GM21786 (cell line): ENCODE results near the gene NAP1L5.

Experiments used
- ATAC-seq: cut with Tn5 transposase; IDR thresholded peaks from one replicate; pipeline ENCODE4 v1.9.1; 2021; ENCODE audit not compliant: unreplicated experiment

NAP1L5 gene

DNA sequence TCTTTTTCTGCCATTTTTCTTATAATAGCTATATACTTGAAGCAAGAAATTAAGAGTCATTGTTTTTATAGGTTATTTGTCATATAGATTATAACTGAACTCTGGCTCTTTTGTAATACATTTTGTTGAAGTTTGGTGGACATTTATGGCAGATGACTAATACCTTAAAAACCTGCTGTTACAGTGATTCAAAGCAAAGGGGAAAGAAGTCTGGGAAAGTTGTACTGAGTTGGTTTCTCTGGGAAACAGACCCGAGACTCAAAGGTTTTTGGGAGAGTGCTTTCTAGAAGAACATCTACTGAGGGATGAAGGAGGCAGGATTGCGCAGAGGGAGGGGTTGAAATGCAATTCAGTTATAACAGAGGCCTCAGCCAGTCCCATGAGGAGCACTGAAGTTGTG, 35.9 kb downstream of the NAP1L5 start:
- no peak for ATAC-seq

DNA sequence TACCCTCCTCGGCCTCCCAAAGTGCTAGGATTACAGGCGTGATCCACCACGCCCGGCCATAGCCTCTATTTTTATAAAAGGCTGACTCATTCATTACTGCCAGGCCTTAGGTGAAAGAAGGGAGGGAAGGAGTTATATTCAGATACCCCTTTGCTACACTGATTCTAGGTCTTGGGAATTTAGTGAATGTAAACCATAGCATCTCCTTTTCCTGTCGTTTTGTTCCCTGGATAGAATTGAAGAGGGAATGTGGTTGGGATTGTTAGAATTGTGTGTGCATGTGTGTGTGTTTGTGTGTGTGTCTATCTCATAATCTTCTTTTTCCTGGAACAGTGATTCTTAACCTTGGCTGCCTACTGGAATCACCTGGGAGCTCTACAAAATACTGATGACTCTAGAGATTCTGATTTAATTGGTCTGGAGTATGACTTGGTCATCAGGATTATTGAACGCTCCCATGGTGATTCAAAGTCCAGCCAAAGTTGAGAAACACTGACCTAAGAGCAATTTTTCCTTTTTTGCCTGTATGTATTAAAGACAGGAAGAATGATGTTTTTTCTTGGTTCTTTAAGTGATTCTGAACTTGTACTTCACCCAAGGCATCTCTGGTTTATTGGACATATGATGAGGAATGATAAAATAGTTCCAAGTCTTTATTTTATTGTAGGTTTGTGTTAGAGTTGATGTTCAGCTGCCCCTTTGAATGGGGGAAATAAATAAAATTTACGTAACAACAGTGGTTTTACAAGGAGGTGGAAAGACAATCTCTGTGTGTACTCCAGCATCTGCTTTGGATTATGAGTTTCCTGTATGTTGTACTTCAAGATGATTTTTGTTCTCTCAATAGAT, 37.0 kb downstream of the NAP1L5 start:
- ATAC-seq, result no peak

DNA sequence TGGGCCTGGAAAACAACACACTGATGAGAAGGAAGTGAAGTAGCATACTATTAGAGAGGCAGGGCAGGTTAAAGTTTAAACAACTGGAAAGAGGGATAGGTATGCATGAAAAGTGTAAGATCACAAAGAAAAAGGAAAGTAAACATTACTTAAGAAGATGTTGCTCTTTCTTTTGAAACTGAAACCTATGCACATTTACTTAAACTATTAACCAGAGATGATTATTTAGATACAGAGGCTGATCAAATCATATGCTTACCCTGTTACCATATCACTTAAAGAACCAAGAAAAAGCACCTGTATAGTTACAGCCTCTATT, 37.8 kb downstream of the NAP1L5 start:
- no peak for ATAC-seq

DNA sequence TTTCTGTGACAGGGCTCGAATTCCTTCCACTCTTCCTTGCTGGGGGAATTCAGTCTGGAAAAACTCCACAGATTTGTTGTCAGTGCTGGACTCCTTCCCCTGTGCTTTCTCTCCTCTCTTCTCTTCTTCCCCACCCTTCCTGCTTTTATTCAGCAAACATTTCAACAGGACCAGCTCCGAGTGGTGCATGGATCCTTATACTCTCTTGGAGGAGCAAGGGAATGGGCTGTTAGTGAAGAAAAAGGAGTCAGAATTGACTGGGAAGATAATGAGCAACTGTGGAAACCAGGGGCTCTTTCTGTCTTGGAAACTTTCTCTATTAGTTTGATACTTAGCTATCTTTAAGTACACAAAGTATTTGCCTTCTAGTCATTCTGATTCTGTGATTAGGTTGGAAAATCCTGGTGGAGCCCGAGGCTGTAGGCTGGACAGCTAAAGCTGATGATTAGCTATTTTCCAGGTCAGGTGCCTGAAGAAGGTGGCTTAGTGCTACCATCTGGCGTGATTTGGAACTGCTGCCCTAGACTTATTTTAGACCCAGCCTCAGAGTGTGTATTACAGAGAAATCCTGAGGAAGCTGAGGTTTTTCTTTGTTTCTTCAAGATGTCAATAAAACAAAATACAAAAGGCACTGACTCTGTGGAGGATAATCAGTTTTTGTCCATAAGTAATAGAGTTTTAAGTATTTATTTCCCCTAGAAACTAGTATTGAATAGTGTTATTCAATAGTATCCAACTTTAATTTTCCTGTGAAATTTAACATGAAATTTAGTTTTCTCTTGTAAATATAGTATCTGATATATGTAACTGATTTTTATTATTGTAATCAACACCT, 38.4 kb downstream of the NAP1L5 start:
- ATAC-seq, result peak; percentile 97

DNA sequence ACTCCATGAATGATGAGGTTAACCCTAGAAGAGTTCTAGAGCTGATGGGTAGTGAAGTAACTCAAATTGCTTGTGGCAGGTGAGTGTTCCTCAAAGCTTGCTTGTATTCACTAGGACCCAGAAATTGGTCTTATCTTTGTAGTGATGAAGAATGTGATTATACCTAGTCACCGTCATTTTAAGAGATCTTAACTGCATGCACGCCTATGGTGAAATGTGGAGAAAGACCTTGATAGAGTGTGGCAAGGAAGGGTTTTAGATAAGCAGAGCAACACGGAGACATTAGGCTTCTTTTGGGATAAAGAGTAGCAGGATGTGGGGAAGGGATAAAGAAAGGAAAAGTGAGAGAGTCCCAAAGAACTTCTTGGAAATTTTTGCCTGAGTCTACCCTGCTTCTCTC, 42.4 kb downstream of the NAP1L5 start:
- ATAC-seq, result no peak

DNA sequence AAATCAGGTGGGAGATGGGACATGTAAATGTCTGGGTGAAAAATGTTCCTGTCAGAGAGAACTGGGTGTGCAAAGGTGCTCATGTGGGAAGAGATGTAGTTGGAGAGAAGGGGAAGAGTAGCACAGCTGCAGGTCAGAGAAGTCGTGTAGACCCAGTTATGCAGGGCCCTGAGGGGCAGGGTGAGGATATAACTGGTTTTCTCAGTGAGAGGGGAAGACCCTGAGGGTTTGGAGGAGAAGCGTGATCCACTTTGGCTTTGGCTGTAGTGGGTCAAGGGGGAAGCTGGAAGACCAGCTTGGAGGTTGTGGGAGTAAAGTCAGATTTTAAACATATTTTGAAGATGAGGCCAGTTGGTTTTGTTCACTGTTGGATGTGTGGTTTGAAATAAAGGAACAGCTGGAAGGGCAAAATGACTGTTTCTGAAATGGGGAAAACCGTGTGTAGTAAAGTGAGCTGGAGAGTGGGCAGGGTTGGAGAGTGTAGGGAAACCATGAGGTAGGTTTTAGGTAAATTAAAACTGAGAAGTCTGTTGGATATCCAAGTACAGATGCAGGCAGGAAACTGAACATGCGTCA, 44.2 kb downstream of the NAP1L5 start:
- ATAC-seq, result no peak

DNA sequence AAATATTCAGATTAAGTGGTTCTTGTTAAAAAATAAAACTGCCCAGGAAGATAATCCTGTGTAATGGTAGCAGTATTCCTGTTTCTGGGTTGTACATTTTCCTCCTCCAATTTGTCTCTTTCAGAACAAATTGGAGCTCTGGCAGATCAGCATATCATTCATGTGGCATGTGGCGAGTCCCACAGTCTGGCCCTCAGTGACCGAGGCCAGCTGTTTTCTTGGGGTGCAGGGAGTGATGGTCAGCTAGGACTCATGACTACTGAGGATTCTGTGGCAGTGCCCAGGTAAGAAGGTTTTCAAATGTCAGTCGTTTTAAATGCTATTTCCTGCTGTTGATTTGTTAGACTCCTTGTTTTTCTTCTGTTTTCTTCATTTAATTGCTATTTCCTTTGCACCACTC, 47.9 kb downstream of the NAP1L5 start:
- no peak for ATAC-seq

DNA sequence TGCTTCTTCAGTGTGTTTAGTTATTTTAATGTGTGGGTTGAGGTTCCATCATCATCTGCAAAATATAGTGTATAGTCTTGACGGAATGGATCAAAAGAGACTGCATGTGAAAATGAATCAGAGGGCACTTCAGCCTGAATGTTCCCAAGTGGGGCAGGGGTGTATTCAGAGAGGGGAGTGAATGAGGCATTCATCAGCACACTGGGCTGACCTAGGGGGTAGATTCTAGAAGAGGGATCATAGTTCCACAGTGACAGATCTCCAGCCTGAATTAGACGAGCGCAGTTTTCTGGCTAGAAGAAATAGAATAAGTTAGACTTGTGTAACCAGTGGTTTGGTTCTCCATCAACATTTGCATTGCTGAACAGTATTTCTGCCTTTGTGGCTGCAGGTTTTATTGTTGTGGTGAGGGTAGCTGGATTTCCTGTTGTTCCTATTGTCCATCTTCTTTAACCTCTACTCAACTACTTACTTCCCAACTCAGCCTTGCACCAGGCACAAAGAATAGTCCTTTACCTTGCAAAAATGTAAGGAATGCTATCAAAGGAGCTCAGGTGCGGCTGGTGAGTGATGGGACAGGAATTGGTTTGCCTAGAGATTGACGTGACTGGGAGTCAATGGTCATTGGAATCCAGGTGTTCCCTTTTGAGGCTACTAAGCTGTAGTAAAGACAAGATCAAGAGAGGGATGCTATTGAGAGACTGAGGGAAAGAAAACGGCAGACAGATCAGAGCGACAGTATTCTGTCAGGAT, 50.9 kb downstream of the NAP1L5 start:
- no peak for ATAC-seq

DNA sequence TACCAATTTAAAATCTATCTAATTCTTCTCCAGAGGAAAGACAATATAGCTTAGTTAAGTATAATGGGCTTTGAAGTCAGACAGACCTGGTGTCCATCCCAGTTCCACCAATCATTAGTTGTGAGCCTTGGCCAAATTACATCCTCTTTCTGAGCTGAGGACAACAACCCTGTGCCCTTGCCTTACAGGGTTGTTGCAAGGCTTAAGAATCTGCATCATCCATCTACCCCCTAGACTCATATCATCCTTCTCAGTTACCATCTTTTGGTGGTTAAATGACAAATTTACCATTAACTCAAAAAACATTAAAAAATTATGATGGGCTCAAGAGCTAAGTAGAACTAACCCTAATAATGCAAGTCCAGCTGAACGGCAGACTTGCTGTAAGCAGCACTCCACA, 51.6 kb downstream of the NAP1L5 start:
- ATAC-seq, result no peak
